Adrenal gland (tissue), 19 donors: ENCODE measurements around the gene SIDT1. TPM values are rescaled to one million over a fixed set of nuclear protein-coding genes. Genes with fewer than 3 reads are reported as not detected.

Experiments
- DNase-seq, 7 donors: peaks; one replicate each; pipeline ENCODE4 v3.0.0-alpha.2; 2019 to 2020
- H3K27ac ChIP-seq, 5 donors: fragments of 200-600 bp; sonication (generic) in 4 of 5; 1 replicate in 3 of 5; 2 replicates in 2 of 5; pipeline versions ENCODE4 v1.5.1 to v1.8.0; 2016 to 2020; ENCODE audit warnings: mild to moderate bottlenecking in 1 of 5
- H3K27me3 ChIP-seq: fragments of 200-600 bp; 2 replicates; pipeline ENCODE4 v1.8.0; 2021
- H3K36me3 ChIP-seq, 2 donors: fragments of 200-600 bp; replicated peaks in 1 of 2; 1 replicate in 1 of 2; 2 replicates in 1 of 2; pipeline versions ENCODE4 v1.5.1 to v1.8.0; 2018 to 2022
- H3K4me1 ChIP-seq, 2 donors: fragments of 200-600 bp; replicated peaks in 1 of 2; 1 replicate in 1 of 2; 2 replicates in 1 of 2; pipeline versions ENCODE4 v1.5.1 to v1.8.0; 2018 to 2021
- H3K4me3 ChIP-seq, 4 donors: fragments of 200-600 bp; sonication (generic) in 3 of 4; one replicate each; pipeline ENCODE4 v1.5.1; 2016 to 2018
- H3K9me3 ChIP-seq, 3 donors: fragments of 200-600 bp; sonication (generic) in 1 of 3; replicated peaks in 1 of 3; 1 replicate in 2 of 3; 2 replicates in 1 of 3; pipeline versions ENCODE4 v1.5.1 to v1.8.0; 2016 to 2021
- CTCF ChIP-seq, 6 experiments: fragments of 450-650 bp in 4 of 6; fragments of 200-600 bp in 2 of 6; sonication (generic) in 1 of 6; IDR thresholded peaks; 1 replicate in 5 of 6; 2 replicates in 1 of 6; pipeline versions ENCODE4 v1.5.1 to v1.8.0; 2016 to 2021; ENCODE audit warnings: antibody characterized with exemption in 6 of 6, mild to moderate bottlenecking in 2 of 6, moderate library complexity in 1 of 6
- POLR2A ChIP-seq, 2 donors: fragments of 450-650 bp; IDR thresholded peaks; one replicate each; pipeline ENCODE4 v1.6.1; 2017; ENCODE audit warnings: antibody characterized with exemption in 2 of 2, mild to moderate bottlenecking in 2 of 2, moderate library complexity in 1 of 2
- WGBS, 4 donors: extraction: QIAGEN DNeasy Blood & Tissue Kit in 2 of 4; methylation state at CpG; one replicate each; pipeline versions ENCODE4 v1.1.5 to v1.1.7; 2013 to 2017; 5-methylcytosine and 5-hydroxymethylcytosine counted together
- intact Hi-C, 2 donors: fragments of 100-400 bp; cut with DNase I; formaldehyde crosslinking; loops; one replicate each; pipeline versions ENCODE4 v1.14.1 to v1.15.0; 2022 to 2023
- long read RNA-seq, 10 donors: library from polyadenylated mRNA in 3 of 10; unstranded in 2 of 10; stranded (forward) in 1 of 10; transcript quantifications; one replicate each; pipeline ENCODE4 v2.0.0 and lab custom pipeline, GENCODE V29; 2021 to 2026
- polyA plus RNA-seq, 3 donors: library from polyadenylated mRNA; stranded (reverse); fragments of 200-250 nt in 2 of 3; fragments of 350-450 nt in 1 of 3; fragmentation: Illumina TruSeq in 1 of 3; extraction: RNeasy Lipid Tissue Mini Kit (QIAGEN cat#74804) in 1 of 3; gene quantifications; one replicate each; pipeline ENCODE4 v1.2.3, GENCODE V29; 2013 to 2014
- total RNA-seq, 9 donors: library from RNA; depleted of rRNA in 4 of 9; stranded (reverse); fragments of >200 nt in 4 of 9; fragments of 120-200 nt in 1 of 9; fragmentation: NEBNext Ultra II Directional in 1 of 9; extraction: Animal tissue kit (Norgen Biotek cat#: 25700) in 1 of 9; gene quantifications; one replicate each; pipeline versions ENCODE4 v1.1.0 to v1.2.4, GENCODE V29; 2013 to 2023
- donor health status: healthy with polysubstance abuse.
- donor health status: Bipolar disorder and iron deficiency.
- donor health status: DM: yes; HTN: yes; CAD: no.
- donor health status: DM: no; HTN: no; CAD: no.
- donor health status: DM: no; HTN: no; CAD: no.
- donor health status: DM: yes; HTN: yes; CAD: no.

The SIDT1 gene
- total RNA-seq (1 to 10 TPM in 7 of 9 donors, under 1 TPM in 2; 0.18 to 3.1 (median 2.3) TPM), polyA plus RNA-seq (1 to 10 TPM; 1.6 to 3.6 (median 3.3) TPM)
- long read RNA-seq, donor 1 = 0 reads
- long read RNA-seq, donor 2 = 0 reads
- long read RNA-seq, donor 3 = 0 reads
- long read RNA-seq, donor 4 = 0 reads
- long read RNA-seq, donor 5 = 0 reads
- long read RNA-seq, donor 6 = 0 reads
- long read RNA-seq, donor 7 = 0 reads
- long read RNA-seq, donor 8 = 0 reads
- long read RNA-seq, donor 9 = 0 reads
- long read RNA-seq, donor 10 = 0 reads

GRCh38 chr3:113531826-113532697 is at the start of gene SIDT1:
Gene SIDT1 (plus strand): TSS chr3:113532555. CDS start chr3:113533022, 467 bp downstream.
- no peaks in the 10 kb centered on the region for H3K9me3 ChIP-seq
- peak within 1 kb of the TSS in 2 of 5 donors; percentile 31 to 66 for H3K27ac ChIP-seq
- peaks cover 5 to 12% of the 10 kb centered on the region in 2 donors for H3K4me1 ChIP-seq
- no peaks in the 10 kb centered on the region for H3K27me3 ChIP-seq
- TF ChIP-seq POLR2A (IDR thresholded peaks at IDR 0.05) = no peak
- TF ChIP-seq CTCF (IDR thresholded peaks at IDR 0.05) = peak in 2 of 6 experiments; percentile 9 to 20
- H3K36me3 ChIP-seq = no peaks in the 10 kb centered on the region
- peak within 1 kb of the TSS; percentile 1 to 73 (median 24) for H3K4me3 ChIP-seq
- intact Hi-C loops = no loop called here
- WGBS, 4 donors = 7 to 10% (median 8%) methylated on average over 18 of the region's 18 CpGs
- peak; percentile 14 to 75 (median 32) for DNase-seq

GRCh38 chr3:113485161-113485609 is 47.2 kb upstream of the SIDT1 start:
- DNase-seq = no peak

DNA sequence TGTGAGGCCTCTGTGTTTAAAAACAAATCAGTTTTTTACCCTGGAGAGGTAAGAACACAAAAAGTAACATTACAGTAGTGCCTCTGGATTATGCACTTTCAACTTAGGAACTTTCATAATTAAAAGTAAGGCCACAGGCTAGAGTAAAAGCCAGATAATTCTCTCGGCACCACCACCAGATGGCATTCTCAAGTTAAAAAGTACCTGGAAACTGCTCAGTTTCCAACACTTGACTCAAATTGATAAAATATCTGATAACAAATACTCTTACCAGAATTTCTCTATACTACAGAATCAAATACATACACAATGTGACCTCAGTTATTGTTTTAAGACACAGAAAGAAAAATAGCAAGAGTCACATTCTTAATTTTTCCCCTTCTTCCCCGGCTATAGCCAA is 37.3 kb upstream of the SIDT1 start:
- no peak overlapping the region for H3K27ac ChIP-seq
- TF ChIP-seq CTCF (IDR thresholded peaks at IDR 0.05) = peak; percentile 30 to 54 (median 50)
- TF ChIP-seq POLR2A (IDR thresholded peaks at IDR 0.05) = no peak
- no peaks in the 10 kb centered on the region for H3K4me1 ChIP-seq
- peak; percentile 26 to 68 (median 40) for DNase-seq
- H3K27me3 ChIP-seq = no peaks in the 10 kb centered on the region
- H3K4me3 ChIP-seq = no peak overlapping the region
- H3K36me3 ChIP-seq = peaks cover 0 to 5% of the 10 kb centered on the region in 2 donors
- intact Hi-C loops = loop anchor here in 1 of 2 donors (5.0 kb wide), 2 partner anchors 82 to 127 kb away; no protein-coding TSS in a partner anchor
- 52 to 64% (median 60%) methylated on average over 2 of the region's 2 CpGs for WGBS, 4 donors
- no peaks in the 10 kb centered on the region for H3K9me3 ChIP-seq

More at GRCh38 chr3:113485161-113485609, 47.2 kb upstream of the SIDT1 start:
- H3K27ac ChIP-seq = no peak overlapping the region
- no peaks in the 10 kb centered on the region for H3K27me3 ChIP-seq
- H3K9me3 ChIP-seq = no peaks in the 10 kb centered on the region
- 85 to 94% (median 88%) methylated on average over 8 of the region's 8 CpGs for WGBS, 4 donors
- intact Hi-C loops = no loop called here
- TF ChIP-seq POLR2A (IDR thresholded peaks at IDR 0.05) = no peak
- TF ChIP-seq CTCF (IDR thresholded peaks at IDR 0.05) = no peak
- no peaks in the 10 kb centered on the region for H3K4me1 ChIP-seq
- H3K4me3 ChIP-seq = no peak overlapping the region
- no peaks in the 10 kb centered on the region for H3K36me3 ChIP-seq

DNA sequence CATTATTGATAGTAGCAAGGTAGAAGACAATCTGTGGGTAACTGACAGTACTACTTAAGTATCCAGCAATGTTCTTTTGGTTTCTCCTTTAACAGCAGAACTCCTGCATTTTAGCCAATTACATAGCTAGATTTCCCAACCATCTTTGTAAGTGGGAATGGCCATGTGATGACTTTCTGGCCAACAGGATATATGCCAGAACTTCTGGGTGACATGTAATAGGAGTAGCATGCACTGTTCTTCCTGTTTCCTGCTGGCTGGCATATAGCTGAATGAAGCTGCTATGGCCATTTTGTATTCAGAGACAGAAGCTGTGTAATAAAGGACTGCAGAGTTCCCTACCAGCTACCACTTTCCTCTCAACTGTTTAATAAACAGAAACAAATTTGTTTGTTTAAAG is 35.4 kb upstream of the SIDT1 start:
- Histone ChIP-seq H3K36me3 (peaks cover 0 to 5% of the 10 kb centered on the region in 2 donors), H3K9me3 (no peaks in the 10 kb centered on the region), H3K4me1 (no peaks in the 10 kb centered on the region), H3K4me3 (no peak overlapping the region), H3K27me3 (no peaks in the 10 kb centered on the region), H3K27ac (no peak overlapping the region)
- no peak for TF ChIP-seq CTCF (IDR thresholded peaks at IDR 0.05)
- no peak for TF ChIP-seq POLR2A (IDR thresholded peaks at IDR 0.05)
- intact Hi-C loops = loop anchor here in 1 of 2 donors (5.0 kb wide), 2 partner anchors 80 to 125 kb away; no protein-coding TSS in a partner anchor
- DNase-seq = no peak
